Glomerular visceral epithelial cell (primary cell): ENCODE results near the gene ARHGEF7.

ENCODE experiments used
- DNase-seq: peaks from one replicate; pipeline ENCODE4 v3.0.0-alpha.2; 2016; ENCODE audit errors: extremely low spot score

ARHGEF7 gene

GRCh38 chr13:111139452-111139851 lies 24.3 kb downstream of the ARHGEF7 start:
- no peak for DNase-seq

GRCh38 chr13:111139873-111140561 lies 24.9 kb downstream of the ARHGEF7 start:
- DNase-seq = no peak

GRCh38 chr13:111140562-111141105 lies 25.5 kb downstream of the ARHGEF7 start:
- no peak for DNase-seq

GRCh38 chr13:111142472-111142871 lies 27.4 kb downstream of the ARHGEF7 start:
- no peak for DNase-seq

- DNase-seq = no peak
These were observed 28.9 kb downstream of the ARHGEF7 start for GRCh38 chr13:111143865-111144540.

GRCh38 chr13:111145071-111145470 lies 30.0 kb downstream of the ARHGEF7 start:
- no peak for DNase-seq

- DNase-seq = no peak
These were observed 30.4 kb downstream of the ARHGEF7 start for GRCh38 chr13:111145506-111145905.

GRCh38 chr13:111152844-111153243 lies 37.7 kb downstream of the ARHGEF7 start:
- peak; percentile 46 for DNase-seq

- peak; percentile 92 for DNase-seq
These were observed 38.3 kb downstream of the ARHGEF7 start for GRCh38 chr13:111153279-111153976.

GRCh38 chr13:111153977-111154332 lies 38.8 kb downstream of the ARHGEF7 start:
- DNase-seq = peak; percentile 47

- no peak for DNase-seq
These were observed 41.3 kb downstream of the ARHGEF7 start for GRCh38 chr13:111156421-111156820.

- DNase-seq = peak; percentile 4
These were observed 43.2 kb downstream of the ARHGEF7 start for GRCh38 chr13:111158136-111158805.

- DNase-seq = no peak
These were observed 44.5 kb downstream of the ARHGEF7 start for GRCh38 chr13:111159362-111160320.

- DNase-seq = no peak
These were observed 45.5 kb downstream of the ARHGEF7 start for GRCh38 chr13:111160648-111161047.

- DNase-seq = no peak
These were observed 46.8 kb downstream of the ARHGEF7 start for GRCh38 chr13:111161601-111162600.

GRCh38 chr13:111165241-111166010 lies 50.3 kb downstream of the ARHGEF7 start:
- no peak for DNase-seq

- DNase-seq = no peak
These were observed 52.0 kb downstream of the ARHGEF7 start for GRCh38 chr13:111166882-111167675.

- no peak for DNase-seq
These were observed 53.0 kb downstream of the ARHGEF7 start for GRCh38 chr13:111168107-111168506.
